K562 (cell line): ENCODE data around the gene UVRAG. TPM values are rescaled to one million over a fixed set of nuclear protein-coding genes. Genes with fewer than 3 reads are reported as not detected.

Source experiments
- ELF2 ChIP-seq: fragments of 250-450 bp; sonication (Bioruptor Pico); IDR thresholded peaks from 2 replicates; pipeline ENCODE4 v1.5.0; 2021; ENCODE audit warnings: mild to moderate bottlenecking
- MTA3 ChIP-seq: fragments of 450-650 bp; formaldehyde crosslinking; IDR thresholded peaks from 2 replicates; pipeline ENCODE4 v1.6.1; 2017; ENCODE audit warnings: mild to moderate bottlenecking, borderline replicate concordance
- PML ChIP-seq: IDR thresholded peaks from 2 replicates; pipeline ENCODE4 v1.6.1; 2012; ENCODE audit warnings: low read length, inconsistent platforms
- RB1 ChIP-seq: fragments of 450-650 bp; IDR thresholded peaks from 2 replicates; pipeline ENCODE4 v1.6.1; 2017; ENCODE audit warnings: low read depth, mild to moderate bottlenecking
- RBM15 ChIP-seq: fragments of 200-400 bp; formaldehyde crosslinking; IDR thresholded peaks from 2 replicates; pipeline ENCODE4 v1.6.1; 2018; ENCODE audit warnings: mild to moderate bottlenecking, low read length, moderate library complexity; ENCODE audit not compliant: insufficient read depth
- polyA plus RNA-seq, 8 experiments: library from polyadenylated mRNA; depleted of rRNA in 4 of 8; stranded (reverse) in 5 of 8; unstranded in 3 of 8; fragments of >200 nt; fragmentation: Nextera tagmentation in 2 of 8; fragmentation: Illumina TruSeq in 1 of 8; extraction: Ambion mirVana in 2 of 8; extraction: Trizol in 1 of 8; gene quantifications; 2 replicates each; pipeline versions ENCODE4 v1.2.1 to v1.2.3, GENCODE V29; 2011 to 2014; ENCODE audit warnings: inconsistent platforms in 1 of 8, missing spikeins in 1 of 8
- total RNA-seq, 7 experiments: library from RNA; depleted of rRNA in 6 of 7; stranded (reverse); fragments of >200 nt in 6 of 7; fragmentation: Illumina TruSeq in 2 of 7; extraction: Trizol in 2 of 7; gene quantifications; 2 replicates each; pipeline versions ENCODE4 v1.2.1 to v1.2.3, GENCODE V29; 2011 to 2021; ENCODE audit warnings: low replicate concordance in 1 of 7
- TF ChIP-seq, protein P1 (sequence below): fragments of 450-650 bp; IDR thresholded peaks from 2 replicates; pipeline ENCODE4 v1.6.1; 2018; ENCODE audit not compliant: partially characterized antibody
- TF ChIP-seq, protein P2 (sequence below): fragments of 250-450 bp; sonication (Bioruptor Pico); IDR thresholded peaks from 2 replicates; pipeline ENCODE4 v1.9.0; 2021; ENCODE audit warnings: mild to moderate bottlenecking
- TF ChIP-seq, protein P3 (sequence below): fragments of 250-450 bp; sonication (Bioruptor Pico); IDR thresholded peaks from 2 replicates; pipeline ENCODE4 v1.4.0; 2020; ENCODE audit warnings: mild to moderate bottlenecking, moderate library complexity

UVRAG gene
- total and polyA plus RNA-seq, 9 of the 15 experiments (the other 6 are each of a cell fraction or from before 2014, with no cell fraction given) = 3.1 to 17.8 (median 12.4) TPM

DNA sequence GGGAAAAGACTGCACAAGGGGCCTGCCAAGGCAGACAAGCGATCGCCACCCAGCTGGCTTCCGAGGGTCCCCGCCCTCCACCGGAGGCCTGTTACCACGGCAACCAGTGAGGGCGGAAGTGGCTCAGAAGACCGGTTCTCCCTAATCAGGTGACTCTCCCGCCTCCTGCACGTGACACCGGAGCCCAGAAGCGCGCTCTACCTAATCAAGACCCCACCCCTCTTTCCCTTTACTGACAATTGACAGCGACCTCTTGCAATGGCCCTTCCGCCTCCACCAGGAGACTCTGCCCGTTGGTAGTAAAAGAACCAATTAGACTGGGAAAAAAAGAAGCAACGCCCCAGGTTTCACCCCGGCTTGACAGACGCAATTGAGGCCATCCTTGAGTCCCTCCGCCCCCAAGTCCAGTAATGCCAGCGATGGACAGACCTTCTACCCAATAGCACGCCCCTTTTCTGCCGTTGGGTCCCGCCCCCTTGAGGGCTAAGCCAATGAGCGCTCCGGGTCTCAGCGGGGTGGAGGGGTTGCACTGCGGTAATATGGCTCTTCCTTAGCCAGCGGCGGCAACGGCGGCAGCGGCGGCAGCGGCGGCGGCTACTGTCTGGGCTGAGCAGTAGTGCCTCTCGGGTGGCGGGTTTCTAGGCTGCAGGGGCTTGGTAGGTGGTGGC lies at the start of gene UVRAG (continued):
- TF ChIP-seq, protein P1, sequence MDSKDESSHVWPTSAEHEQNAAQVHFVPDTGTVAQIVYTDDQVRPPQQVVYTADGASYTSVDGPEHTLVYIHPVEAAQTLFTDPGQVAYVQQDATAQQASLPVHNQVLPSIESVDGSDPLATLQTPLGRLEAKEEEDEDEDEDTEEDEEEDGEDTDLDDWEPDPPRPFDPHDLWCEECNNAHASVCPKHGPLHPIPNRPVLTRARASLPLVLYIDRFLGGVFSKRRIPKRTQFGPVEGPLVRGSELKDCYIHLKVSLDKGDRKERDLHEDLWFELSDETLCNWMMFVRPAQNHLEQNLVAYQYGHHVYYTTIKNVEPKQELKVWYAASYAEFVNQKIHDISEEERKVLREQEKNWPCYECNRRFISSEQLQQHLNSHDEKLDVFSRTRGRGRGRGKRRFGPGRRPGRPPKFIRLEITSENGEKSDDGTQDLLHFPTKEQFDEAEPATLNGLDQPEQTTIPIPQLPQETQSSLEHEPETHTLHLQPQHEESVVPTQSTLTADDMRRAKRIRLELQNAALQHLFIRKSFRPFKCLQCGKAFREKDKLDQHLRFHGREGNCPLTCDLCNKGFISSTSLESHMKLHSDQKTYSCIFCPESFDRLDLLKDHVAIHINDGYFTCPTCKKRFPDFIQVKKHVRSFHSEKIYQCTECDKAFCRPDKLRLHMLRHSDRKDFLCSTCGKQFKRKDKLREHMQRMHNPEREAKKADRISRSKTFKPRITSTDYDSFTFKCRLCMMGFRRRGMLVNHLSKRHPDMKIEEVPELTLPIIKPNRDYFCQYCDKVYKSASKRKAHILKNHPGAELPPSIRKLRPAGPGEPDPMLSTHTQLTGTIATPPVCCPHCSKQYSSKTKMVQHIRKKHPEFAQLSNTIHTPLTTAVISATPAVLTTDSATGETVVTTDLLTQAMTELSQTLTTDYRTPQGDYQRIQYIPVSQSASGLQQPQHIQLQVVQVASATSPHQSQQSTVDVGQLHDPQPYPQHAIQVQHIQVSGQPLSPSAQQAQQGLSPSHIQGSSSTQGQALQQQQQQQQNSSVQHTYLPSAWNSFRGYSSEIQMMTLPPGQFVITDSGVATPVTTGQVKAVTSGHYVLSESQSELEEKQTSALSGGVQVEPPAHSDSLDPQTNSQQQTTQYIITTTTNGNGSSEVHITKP = peak; percentile 86
- TF ChIP-seq RB1 (peak; percentile 50; the same call in 1 of the 2 replicates), RBM15 (no peak), PML (peak; percentile 24; the same call in 1 of the 2 replicates), ELF2 (CRISPR knock-in tag) (peak; percentile 92), MTA3 (0 out of 2 replicates have a peak, but pooled peaks have one; percentile 72)
- TF ChIP-seq, protein P2, sequence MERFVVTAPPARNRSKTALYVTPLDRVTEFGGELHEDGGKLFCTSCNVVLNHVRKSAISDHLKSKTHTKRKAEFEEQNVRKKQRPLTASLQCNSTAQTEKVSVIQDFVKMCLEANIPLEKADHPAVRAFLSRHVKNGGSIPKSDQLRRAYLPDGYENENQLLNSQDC (CRISPR knock-in tag) = peak; percentile 89; the same call in 1 of the 2 replicates
- TF ChIP-seq, protein P3, sequence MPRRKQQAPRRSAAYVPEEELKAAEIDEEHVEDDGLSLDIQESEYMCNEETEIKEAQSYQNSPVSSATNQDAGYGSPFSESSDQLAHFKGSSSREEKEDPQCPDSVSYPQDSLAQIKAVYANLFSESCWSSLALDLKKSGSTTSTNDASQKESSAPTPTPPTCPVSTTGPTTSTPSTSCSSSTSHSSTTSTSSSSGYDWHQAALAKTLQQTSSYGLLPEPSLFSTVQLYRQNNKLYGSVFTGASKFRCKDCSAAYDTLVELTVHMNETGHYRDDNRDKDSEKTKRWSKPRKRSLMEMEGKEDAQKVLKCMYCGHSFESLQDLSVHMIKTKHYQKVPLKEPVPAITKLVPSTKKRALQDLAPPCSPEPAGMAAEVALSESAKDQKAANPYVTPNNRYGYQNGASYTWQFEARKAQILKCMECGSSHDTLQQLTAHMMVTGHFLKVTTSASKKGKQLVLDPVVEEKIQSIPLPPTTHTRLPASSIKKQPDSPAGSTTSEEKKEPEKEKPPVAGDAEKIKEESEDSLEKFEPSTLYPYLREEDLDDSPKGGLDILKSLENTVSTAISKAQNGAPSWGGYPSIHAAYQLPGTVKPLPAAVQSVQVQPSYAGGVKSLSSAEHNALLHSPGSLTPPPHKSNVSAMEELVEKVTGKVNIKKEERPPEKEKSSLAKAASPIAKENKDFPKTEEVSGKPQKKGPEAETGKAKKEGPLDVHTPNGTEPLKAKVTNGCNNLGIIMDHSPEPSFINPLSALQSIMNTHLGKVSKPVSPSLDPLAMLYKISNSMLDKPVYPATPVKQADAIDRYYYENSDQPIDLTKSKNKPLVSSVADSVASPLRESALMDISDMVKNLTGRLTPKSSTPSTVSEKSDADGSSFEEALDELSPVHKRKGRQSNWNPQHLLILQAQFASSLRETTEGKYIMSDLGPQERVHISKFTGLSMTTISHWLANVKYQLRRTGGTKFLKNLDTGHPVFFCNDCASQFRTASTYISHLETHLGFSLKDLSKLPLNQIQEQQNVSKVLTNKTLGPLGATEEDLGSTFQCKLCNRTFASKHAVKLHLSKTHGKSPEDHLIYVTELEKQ (CRISPR knock-in tag) = no peak
